Measurements from ENCODE around the gene NARF.
"Not testable (repeated sequence)": the region's sequence is repeated elsewhere in the genome, so short reads cannot be mapped to it uniquely, and the experiment has no call there.

The NARF gene

DNA sequence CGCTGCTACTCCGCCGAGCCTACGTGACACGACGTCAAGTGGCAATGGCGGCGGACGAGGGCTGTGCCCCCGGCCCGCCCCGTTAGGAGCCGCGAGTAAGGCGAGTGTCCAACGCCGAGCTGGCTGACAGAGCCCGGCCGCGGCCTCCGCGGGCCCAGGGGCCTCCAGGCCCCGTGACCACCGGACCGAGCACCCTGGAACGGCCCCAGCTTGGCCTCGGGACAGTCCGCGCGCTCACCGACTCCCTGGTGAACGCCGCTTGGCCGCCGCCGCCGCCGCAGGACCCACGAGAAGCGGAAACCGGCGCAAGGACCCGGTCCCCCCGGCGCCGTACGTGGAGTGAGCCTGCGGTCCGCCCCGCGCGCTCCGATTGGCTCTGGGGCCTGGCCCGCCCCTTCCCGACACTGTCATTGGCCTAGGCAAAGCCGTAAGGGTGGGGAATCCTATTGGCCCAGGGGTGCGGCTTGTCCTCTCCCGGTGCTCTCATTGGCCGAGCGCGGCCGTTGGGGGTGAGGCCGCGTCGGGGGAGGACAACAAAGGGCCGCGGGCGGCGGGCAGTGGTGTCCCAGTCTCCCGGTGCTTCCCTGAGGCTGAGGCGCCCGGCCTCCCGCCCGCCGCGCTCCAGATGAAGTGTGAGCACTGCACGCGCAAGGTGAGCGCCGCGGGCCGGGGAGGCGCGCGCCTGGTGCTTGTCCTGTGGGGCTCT is at the start of gene NARF:
TSS of gene NARF (plus strand) at position 563 of the 706 bp plus-strand sequence. CDS start at position 626, 63 bp downstream.
- peak; percentile 98 for DNase-seq (ENCODE audit: low spot score)

DNA sequence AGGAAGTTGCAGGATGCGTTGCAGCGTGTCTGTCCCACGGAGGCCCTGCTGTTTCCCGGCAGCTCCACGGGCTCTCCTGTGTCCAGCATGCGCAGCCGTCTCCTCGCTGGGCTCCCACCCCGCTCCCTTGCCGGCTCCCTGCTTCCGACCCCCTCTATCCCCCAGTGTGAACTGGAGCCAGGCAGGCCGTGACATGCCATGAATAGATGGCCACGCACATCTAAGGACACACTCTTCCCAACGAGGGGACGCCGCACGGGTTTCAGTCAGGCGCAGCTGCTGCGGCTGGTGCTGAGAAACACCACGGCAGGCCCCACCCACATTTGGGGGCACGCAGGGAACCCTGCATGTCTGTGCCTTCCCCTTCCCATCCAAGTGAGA is 49.6 kb upstream of the NARF start:
- DNase-seq (ENCODE audit: low spot score) = no peak

GRCh38 chr17:82410014-82410716 is 48.4 kb upstream of the NARF start:
- DNase-seq (ENCODE audit: low spot score) = no peak

DNA sequence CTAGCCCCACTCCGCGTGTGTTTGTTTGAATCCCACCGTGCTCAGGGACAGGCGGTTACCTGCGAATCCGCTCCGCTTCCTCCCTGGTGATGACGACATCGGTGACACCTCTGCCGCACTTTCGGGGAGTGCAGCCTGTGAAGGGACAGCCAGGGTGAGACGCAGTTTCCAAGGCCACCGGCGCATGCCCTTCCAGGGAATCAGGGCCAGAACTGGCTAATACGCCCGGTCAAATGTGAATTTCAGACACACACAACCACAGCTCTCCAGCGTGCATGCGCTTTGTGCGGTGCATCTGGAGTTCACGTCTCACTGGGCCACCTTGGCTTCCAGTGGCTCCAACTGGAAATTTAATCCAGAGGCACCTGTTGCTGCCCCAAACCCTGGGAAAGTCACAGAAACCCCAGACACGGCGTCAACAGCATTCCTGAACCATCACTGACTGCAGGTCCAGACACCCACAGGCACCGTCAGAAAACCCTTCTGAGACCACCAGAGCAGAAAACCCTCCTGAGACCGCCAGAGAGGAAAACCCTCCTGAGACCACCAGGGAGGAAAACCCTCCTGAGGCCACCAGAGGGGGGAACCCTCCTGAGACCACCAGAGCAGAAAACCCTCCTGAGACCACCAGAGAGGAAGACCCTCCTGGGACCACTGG is 47.0 kb upstream of the NARF start:
- no peak for DNase-seq (ENCODE audit: low spot score)

DNA sequence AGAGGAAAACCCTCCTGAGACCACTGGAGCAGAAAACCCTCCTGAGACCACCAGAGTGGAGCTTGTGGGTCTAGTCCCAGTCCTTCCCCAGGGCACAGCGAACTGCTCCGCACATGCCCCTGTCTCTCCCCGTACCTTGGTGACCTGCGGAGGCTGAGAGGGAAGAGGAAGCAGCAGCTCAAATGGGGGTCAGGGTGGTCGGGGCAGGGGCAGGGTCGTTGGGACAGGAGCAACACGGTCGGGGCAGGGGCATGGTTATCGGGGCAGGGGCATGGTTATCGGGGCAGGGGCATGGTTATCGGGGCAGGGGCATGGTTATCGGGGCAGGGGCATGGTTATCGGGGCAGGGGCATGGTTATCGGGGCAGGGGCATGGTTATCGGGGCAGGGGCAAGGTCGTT is 46.5 kb upstream of the NARF start:
- DNase-seq (ENCODE audit: low spot score) = not testable (repeated sequence)

DNA sequence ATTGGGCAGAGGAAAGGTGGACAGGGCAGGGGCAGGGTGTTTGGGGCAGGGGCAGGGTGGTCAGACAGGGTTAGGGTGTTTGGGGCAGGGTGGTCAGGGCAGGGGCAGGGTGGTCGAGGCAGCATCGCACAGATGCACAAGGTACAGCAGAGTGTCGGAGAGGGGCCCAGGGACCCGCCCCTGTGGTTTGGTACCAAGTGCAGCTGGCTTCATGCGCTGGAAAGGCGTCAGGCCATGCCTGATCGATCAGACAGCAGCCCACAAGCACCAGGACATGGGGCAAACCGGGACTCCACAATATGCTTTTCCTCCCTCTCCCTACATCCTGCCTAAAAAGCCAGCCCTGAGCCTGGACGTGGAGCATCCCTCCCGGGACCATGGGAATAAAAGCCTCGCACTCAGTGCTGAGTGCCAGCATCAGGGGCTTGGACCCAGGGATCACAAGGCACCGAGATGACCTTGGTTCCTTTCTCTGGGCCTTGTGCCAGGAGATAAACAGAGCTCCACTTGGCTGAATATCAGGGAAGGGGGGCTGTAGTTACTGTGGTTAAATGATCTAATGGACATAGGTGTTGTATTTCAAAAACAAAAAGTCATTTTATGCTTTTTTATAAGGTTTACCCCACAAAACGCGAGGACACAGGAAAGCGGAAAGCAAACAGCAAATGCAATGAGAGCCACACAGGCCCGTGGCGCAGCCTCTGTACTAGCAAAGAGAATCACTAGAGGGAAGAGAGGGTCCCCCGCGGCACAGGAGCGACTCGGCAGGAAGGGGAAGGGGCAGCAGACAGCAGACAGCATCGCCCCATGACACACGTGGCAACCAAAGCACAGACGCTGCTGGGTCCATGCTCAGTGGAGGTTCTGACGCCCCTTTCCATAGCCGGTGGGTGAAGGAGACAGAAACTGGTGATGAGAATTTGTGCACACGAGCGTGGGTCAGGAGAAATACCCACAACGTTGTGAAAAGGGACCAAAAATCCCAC is 45.7 kb upstream of the NARF start:
- DNase-seq (ENCODE audit: low spot score) = peak; percentile 32

DNA sequence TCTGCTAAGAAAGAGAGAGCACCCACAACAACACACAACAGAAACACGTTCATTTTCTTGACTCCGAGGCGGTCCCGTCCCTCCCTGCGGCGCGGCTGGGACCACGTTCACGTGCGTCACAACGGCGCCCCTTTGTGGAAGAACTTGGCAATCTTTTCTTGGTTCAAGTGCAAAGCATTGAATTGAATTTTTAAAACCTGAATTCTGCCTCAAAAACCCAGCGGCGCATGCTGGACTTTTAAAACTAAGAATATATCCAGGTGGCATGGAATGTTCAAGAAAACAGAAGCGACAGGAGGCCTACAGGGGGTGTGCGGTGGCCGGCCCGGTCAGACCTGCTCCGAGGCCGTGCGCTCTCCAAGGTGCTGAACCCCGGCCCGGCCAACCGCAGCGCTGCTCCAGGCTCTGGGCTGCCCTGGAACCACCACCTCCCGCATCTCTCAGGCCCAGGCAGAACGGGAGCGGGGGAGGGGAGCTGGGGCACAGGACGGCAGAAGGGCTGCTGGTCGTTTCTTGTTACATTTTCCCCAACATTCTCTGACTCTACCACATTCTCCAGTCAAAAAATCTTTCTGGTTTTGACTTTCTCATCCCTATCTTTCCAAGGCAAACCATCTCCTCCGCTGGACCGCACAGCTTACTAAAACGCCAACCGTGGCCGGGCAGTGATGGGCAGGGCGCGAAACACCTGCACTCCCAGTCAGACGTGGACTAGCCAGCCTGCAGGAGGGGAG is 43.8 kb upstream of the NARF start:
- DNase-seq (ENCODE audit: low spot score) = peak; percentile 79

GRCh38 chr17:82415336-82415735 is 43.2 kb upstream of the NARF start:
- DNase-seq (ENCODE audit: low spot score) = no peak

GRCh38 chr17:82415786-82416185 is 42.8 kb upstream of the NARF start:
- DNase-seq (ENCODE audit: low spot score) = no peak

DNA sequence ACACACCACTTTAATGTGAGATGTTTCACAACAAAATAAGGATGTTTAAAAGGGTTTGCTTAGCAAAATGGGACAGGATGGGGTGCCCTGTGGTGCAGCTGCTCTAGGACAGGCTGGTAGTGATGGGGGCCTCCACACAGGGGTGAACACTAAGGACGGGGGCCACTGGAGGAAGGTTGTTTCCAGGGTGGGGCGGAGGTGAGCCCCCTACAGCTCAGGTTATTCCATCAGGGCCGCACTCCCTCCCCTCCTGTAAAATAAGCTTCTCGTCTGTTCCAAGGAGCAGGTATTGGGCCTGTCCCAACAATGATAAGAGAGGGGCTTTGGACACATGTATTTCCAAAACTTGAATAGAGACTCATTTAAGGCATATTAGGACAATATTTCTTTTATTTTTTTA is 42.3 kb upstream of the NARF start:
- no peak for DNase-seq (ENCODE audit: low spot score)

- peak; percentile 50 for DNase-seq (ENCODE audit: low spot score)
These were observed 41.8 kb upstream of the NARF start for GRCh38 chr17:82416771-82417170.

GRCh38 chr17:82418001-82418986 is 40.2 kb upstream of the NARF start, which contains the start of the genes HEXD and OGFOD3:
TSS of gene HEXD (plus strand) at chr17:82418347. CDS start at chr17:82419800, 1,453 bp downstream.
TSS of gene OGFOD3 (minus strand) at chr17:82418586. CDS start at chr17:82418485, 101 bp downstream.
- peak; percentile 87 for DNase-seq (ENCODE audit: low spot score)

- peak; percentile 56 for DNase-seq (ENCODE audit: low spot score)
These were observed 39.0 kb upstream of the NARF start for GRCh38 chr17:82419540-82419939.

GRCh38 chr17:82424001-82424862 is 34.3 kb upstream of the NARF start:
- DNase-seq (ENCODE audit: low spot score) = peak; percentile 76

DNA sequence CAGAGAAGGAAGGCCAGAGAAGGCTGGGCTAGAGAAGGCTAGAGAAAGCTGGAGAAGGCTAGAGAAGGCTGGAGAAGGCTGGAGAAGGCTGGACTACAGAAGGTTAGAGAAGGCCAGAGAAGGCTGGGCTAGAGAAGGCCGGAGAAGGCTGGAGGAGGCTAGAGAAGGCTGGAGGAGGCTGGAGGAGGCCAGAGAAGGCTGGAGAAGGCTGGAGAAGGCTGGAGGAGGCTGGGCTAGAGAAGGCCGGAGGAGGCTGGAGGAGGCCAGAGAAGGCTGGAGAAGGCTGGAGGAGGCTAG is 33.7 kb upstream of the NARF start:
- no peak for DNase-seq (ENCODE audit: low spot score)

DNA sequence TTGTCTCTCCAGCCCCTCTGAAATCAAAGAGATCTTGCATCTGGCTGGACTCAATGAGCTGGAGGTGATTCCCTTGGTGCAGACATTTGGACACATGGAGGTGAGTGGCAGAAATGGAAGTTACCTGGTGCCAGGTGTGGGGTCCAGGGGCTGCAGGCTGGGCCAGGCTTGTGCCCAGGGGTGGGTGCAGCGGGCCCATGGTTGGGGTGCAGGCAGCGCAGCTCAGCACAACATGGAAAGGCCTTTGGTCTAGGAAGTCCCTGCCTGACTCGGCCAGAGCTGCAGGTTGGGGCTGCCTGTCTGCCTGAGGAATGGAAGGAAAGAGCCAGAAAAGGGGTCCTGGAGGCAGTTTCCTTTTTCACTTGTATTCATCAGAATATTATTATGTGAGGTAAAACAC is 30.0 kb upstream of the NARF start:
- no peak for DNase-seq (ENCODE audit: low spot score)

- no peak for DNase-seq (ENCODE audit: low spot score)
These were observed 28.7 kb upstream of the NARF start for GRCh38 chr17:82429824-82430223.

DNA sequence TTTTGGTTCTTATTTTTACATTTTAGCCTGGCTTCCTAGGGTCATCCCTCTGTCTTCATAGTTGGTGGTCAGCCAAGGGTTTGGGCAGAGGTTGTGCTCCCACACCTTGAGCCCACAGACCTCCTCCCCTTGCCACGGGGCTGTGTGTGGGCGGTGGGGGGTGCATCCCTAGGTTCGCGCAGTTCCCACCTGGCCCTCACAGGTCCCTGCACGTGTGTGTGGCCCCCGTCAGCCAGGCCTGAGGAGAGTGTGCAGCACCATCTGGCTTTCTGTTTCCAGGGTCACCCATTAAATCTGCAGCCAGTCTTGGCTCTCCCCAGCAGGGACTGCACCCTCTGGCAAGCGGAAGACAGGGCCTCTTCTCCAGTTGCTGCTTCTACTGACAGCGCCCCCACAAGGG is 26.5 kb upstream of the NARF start:
- DNase-seq (ENCODE audit: low spot score) = no peak

Data from NAMALWA (cell line).